ENCODE data around the gene ELMOD1.

Gene ELMOD1

DNA sequence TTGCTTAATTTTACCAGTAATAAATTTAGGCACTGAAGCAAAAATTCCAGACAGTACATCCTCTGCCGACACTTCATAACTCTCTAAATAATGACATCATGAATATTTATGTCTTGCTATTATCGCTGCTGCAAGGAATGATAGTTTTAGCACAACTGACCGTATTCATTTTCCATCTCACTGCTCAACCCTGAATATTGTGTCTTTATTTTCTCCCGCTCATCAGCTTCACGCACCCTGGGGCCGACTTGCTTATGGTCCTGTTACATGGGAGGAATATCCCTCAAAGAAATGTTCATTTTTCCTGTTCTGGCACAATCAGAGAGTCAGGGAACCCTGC, 87.7 kb downstream of the ELMOD1 start:
- Histone ChIP-seq H3K27ac (ENCODE audit: low read length) (no peak overlapping the region), H3K4me1 (ENCODE audit: control insufficient read depth in 1 of 2, insufficient read depth in 2 of 2, low read length in 2 of 2) (no peaks in the 10 kb centered on the region), H3K4me3 (ENCODE audit: low read depth in 1 of 2, low read length in 2 of 2) (no peak overlapping the region), H3K36me3 (ENCODE audit: control insufficient read depth in 1 of 2, insufficient read depth in 2 of 2, low read length in 2 of 2) (no peaks in the 10 kb centered on the region), H3K27me3 (ENCODE audit: low read depth, low read length) (no peaks in the 10 kb centered on the region), H3K9me3 (ENCODE audit: control insufficient read depth in 1 of 2, low read length in 2 of 2) (no peaks in the 10 kb centered on the region)

DNA sequence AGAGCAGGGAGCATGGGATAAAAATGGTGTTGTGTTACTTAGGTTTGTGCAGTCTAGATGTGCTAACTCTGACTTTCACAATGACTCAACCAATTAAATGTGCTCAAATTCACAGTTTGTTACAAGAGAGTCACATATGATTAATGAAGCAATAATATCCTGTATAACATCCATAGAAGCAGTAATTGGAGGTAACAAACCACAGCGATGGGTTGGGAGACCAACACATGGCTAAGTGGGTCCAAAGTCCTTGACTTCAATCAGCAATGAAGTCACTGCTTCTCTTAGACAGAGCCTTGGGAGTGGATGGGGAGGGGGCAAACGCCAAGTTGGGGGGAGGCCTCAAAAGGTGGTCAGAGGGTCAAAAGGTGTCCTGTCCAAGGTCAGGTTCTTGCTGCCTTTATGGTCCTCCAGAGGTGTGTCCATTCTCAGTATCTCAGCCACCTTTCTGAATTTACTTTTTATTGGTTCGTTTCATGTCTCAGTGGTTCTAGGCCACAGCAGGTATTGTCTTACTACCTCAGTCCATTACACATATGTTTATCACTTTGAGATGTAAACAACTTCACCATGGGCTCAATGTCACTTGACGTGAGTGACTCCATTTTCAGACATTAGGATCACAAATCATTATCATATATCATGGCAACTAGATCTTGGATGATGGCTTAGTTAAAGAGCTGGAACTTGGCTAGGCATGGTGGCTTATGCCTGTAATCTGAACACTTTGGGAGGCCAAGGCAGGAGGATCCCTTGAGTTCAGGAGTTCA, 88.5 kb downstream of the ELMOD1 start:
- H3K27me3 ChIP-seq (ENCODE audit: low read depth, low read length) = no peaks in the 10 kb centered on the region
- H3K4me1 ChIP-seq (ENCODE audit: control insufficient read depth in 1 of 2, insufficient read depth in 2 of 2, low read length in 2 of 2) = no peaks in the 10 kb centered on the region
- H3K36me3 ChIP-seq (ENCODE audit: control insufficient read depth in 1 of 2, insufficient read depth in 2 of 2, low read length in 2 of 2) = no peaks in the 10 kb centered on the region
- no peak overlapping the region for H3K4me3 ChIP-seq (ENCODE audit: low read depth in 1 of 2, low read length in 2 of 2)
- no peaks in the 10 kb centered on the region for H3K9me3 ChIP-seq (ENCODE audit: control insufficient read depth in 1 of 2, low read length in 2 of 2)
- no peak overlapping the region for H3K27ac ChIP-seq (ENCODE audit: low read length)

DNA sequence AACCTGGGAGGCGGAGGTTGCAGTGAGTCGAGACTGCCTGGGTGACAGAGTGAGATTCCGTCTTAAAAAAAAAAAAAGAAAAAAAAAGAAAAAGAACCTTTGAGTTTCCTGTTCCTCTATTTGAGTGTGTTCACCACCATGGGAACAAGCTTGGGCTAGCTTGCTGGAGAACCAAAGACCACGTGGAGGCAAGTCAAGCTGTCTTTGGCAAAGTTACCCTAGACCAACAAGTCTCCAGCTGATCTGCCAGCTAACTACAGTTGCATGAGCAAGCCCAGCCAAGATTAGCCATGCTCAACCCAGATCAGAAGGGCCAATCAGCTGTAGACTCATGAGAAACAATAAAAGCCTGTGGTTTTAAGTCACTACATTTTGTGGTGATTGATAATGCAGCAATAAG, 91.2 kb downstream of the ELMOD1 start:
- no peaks in the 10 kb centered on the region for H3K4me1 ChIP-seq (ENCODE audit: control insufficient read depth in 1 of 2, insufficient read depth in 2 of 2, low read length in 2 of 2)
- H3K9me3 ChIP-seq (ENCODE audit: control insufficient read depth in 1 of 2, low read length in 2 of 2) = no peaks in the 10 kb centered on the region
- no peak overlapping the region for H3K27ac ChIP-seq (ENCODE audit: low read length)
- no peak overlapping the region for H3K4me3 ChIP-seq (ENCODE audit: low read depth in 1 of 2, low read length in 2 of 2)
- H3K27me3 ChIP-seq (ENCODE audit: low read depth, low read length) = no peaks in the 10 kb centered on the region
- no peaks in the 10 kb centered on the region for H3K36me3 ChIP-seq (ENCODE audit: control insufficient read depth in 1 of 2, insufficient read depth in 2 of 2, low read length in 2 of 2)

DNA sequence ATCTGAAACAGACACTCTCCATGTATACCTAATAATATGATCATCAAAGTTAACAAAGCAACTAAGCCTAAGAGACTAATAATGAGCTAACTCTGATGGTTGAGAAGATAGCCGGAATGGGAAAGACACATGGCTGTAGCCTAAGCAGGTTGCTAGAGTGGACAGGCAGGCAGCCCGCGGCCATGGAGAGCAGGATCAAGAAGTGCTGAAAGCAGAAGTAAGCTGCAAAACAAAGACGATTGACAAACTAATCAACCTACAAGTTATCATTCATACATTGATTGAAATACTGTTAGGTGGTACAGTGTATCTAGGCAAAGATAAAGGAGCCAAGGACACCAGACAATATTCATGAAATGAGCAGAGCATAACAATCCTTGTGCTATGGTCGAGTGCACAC, 91.6 kb downstream of the ELMOD1 start:
- no peaks in the 10 kb centered on the region for H3K27me3 ChIP-seq (ENCODE audit: low read depth, low read length)
- no peak overlapping the region for H3K4me3 ChIP-seq (ENCODE audit: low read depth in 1 of 2, low read length in 2 of 2)
- H3K27ac ChIP-seq (ENCODE audit: low read length) = no peak overlapping the region
- H3K4me1 ChIP-seq (ENCODE audit: control insufficient read depth in 1 of 2, insufficient read depth in 2 of 2, low read length in 2 of 2) = no peaks in the 10 kb centered on the region
- H3K9me3 ChIP-seq (ENCODE audit: control insufficient read depth in 1 of 2, low read length in 2 of 2) = no peaks in the 10 kb centered on the region
- no peaks in the 10 kb centered on the region for H3K36me3 ChIP-seq (ENCODE audit: control insufficient read depth in 1 of 2, insufficient read depth in 2 of 2, low read length in 2 of 2)

DNA sequence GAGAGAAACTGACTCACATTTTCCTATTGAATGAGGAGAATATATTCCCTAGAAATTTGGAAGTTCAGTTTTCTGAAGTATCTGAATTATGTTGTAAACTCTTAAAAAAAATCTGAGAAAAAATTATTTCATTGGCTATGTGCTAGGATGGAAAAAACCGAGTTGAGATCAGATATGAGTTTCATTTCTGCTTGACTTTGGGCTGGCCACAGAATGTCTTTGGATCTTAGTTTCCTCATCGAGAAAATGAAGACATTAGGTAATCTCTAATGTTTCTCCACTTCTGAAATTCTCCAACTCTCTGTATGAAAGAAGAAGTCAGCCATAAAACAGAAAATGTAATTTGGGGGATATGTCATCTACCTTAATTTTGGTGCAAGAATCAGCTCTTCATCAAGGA, 92.1 kb downstream of the ELMOD1 start:
- Histone ChIP-seq H3K27ac (ENCODE audit: low read length) (no peak overlapping the region), H3K27me3 (ENCODE audit: low read depth, low read length) (no peaks in the 10 kb centered on the region), H3K4me3 (ENCODE audit: low read depth in 1 of 2, low read length in 2 of 2) (no peak overlapping the region), H3K9me3 (ENCODE audit: control insufficient read depth in 1 of 2, low read length in 2 of 2) (no peaks in the 10 kb centered on the region), H3K4me1 (ENCODE audit: control insufficient read depth in 1 of 2, insufficient read depth in 2 of 2, low read length in 2 of 2) (no peaks in the 10 kb centered on the region), H3K36me3 (ENCODE audit: control insufficient read depth in 1 of 2, insufficient read depth in 2 of 2, low read length in 2 of 2) (no peaks in the 10 kb centered on the region)

DNA sequence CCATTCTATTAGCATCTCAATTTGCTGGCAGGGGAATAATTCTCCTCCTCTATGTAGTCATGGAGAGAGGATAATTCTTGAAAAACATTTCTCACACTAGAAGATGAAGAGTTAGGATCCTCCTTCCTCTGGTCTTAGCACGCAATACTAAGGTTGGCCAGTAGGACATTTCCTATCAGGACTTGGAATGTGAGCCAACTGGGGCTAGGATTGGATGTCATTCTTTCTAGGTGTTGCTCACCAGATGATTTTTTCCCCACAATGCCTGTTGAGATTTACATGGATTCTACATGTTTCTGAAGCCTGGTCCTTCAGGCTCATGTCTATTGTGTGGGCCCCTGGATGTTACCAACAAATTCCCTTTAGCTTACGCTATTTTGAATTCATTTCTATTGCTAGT, 92.9 kb downstream of the ELMOD1 start:
- no peak overlapping the region for H3K4me3 ChIP-seq (ENCODE audit: low read depth in 1 of 2, low read length in 2 of 2)
- H3K4me1 ChIP-seq (ENCODE audit: control insufficient read depth in 1 of 2, insufficient read depth in 2 of 2, low read length in 2 of 2) = no peaks in the 10 kb centered on the region
- no peak overlapping the region for H3K27ac ChIP-seq (ENCODE audit: low read length)

DNA sequence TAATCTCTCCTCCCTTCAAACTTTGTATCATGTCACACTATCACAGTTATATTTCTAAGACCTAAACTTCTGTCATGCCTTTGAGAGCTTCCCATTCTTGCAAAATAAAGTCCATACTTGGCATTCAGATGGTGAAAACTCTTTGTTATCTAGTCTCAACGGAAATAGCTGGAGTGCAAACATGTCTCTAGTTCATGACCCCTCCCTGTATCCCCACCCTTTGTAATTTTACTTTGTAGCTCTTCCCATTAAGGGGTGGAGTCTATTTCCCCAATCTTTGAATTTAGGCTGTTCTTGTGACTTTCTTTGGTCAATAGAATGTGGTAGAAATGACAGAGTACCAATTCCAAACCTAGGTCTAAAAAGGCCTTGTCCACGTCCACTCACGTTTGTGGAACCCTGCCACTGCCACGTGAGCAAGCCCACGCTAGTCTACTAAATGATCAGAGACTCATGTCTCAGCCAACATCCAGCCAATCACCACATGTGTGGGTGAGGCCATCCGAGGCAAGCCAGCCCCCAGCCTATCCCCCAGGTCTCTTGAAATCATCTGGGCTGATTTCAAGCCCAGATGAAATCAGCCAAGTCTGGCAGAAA, 97.5 kb downstream of the ELMOD1 start:
- no peak overlapping the region for H3K27ac ChIP-seq (ENCODE audit: low read length)
- H3K4me3 ChIP-seq (ENCODE audit: low read depth in 1 of 2, low read length in 2 of 2) = no peak overlapping the region
- no peaks in the 10 kb centered on the region for H3K36me3 ChIP-seq (ENCODE audit: control insufficient read depth in 1 of 2, insufficient read depth in 2 of 2, low read length in 2 of 2)
- no peaks in the 10 kb centered on the region for H3K4me1 ChIP-seq (ENCODE audit: control insufficient read depth in 1 of 2, insufficient read depth in 2 of 2, low read length in 2 of 2)
- no peaks in the 10 kb centered on the region for H3K27me3 ChIP-seq (ENCODE audit: low read depth, low read length)
- H3K9me3 ChIP-seq (ENCODE audit: control insufficient read depth in 1 of 2, low read length in 2 of 2) = no peaks in the 10 kb centered on the region

More for the DNA sequence above, 92.9 kb downstream of the ELMOD1 start:
- Histone ChIP-seq H3K36me3 (ENCODE audit: control insufficient read depth in 1 of 2, insufficient read depth in 2 of 2, low read length in 2 of 2) (no peaks in the 10 kb centered on the region), H3K9me3 (ENCODE audit: control insufficient read depth in 1 of 2, low read length in 2 of 2) (no peaks in the 10 kb centered on the region), H3K27me3 (ENCODE audit: low read depth, low read length) (no peaks in the 10 kb centered on the region)

DNA sequence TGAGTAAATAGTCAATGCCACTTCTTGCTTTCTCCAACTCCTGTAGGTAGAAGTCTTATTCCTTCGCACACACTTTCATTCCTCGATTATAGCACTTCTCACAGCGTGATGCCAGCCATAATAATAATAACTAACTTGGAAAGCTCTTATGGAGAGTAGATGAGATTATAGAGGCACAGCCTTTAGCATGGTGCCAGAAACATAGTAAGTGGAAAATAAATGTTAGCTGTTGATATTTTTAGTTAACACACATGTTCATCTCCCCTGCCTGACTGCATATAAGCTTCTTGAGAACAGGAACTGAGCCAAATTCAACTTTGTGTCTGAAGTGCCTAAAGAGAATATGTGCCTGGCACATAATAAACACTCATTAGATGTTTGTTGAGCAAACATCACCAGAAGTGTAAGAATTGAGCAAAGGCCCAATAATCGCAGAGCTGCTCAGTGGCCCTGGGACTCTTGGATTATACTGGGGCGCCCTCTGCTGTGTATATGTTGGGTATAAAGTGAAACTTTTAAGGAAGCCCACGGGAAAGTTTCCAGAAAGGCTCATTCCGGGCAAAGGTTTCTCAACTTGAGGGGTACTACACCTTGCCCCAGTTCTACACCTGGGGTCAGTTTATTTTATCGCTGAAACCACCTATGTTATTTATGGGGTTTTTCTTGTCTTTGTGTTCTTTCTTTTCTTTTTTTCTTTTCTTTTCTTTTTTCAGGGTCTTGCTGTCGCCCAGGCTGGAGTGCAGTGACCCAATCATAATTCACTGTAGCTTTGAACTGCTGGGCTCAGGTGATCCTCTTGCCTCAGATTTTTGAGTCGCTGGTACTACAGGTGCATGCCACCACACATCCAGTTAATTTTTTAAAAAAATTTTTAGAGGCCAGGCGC, 98.6 kb downstream of the ELMOD1 start:
- Histone ChIP-seq H3K4me3 (ENCODE audit: low read depth in 1 of 2, low read length in 2 of 2) (no peak overlapping the region), H3K9me3 (ENCODE audit: control insufficient read depth in 1 of 2, low read length in 2 of 2) (no peaks in the 10 kb centered on the region), H3K27ac (ENCODE audit: low read length) (no peak overlapping the region), H3K36me3 (ENCODE audit: control insufficient read depth in 1 of 2, insufficient read depth in 2 of 2, low read length in 2 of 2) (no peaks in the 10 kb centered on the region), H3K27me3 (ENCODE audit: low read depth, low read length) (no peaks in the 10 kb centered on the region), H3K4me1 (ENCODE audit: control insufficient read depth in 1 of 2, insufficient read depth in 2 of 2, low read length in 2 of 2) (no peaks in the 10 kb centered on the region)

DNA sequence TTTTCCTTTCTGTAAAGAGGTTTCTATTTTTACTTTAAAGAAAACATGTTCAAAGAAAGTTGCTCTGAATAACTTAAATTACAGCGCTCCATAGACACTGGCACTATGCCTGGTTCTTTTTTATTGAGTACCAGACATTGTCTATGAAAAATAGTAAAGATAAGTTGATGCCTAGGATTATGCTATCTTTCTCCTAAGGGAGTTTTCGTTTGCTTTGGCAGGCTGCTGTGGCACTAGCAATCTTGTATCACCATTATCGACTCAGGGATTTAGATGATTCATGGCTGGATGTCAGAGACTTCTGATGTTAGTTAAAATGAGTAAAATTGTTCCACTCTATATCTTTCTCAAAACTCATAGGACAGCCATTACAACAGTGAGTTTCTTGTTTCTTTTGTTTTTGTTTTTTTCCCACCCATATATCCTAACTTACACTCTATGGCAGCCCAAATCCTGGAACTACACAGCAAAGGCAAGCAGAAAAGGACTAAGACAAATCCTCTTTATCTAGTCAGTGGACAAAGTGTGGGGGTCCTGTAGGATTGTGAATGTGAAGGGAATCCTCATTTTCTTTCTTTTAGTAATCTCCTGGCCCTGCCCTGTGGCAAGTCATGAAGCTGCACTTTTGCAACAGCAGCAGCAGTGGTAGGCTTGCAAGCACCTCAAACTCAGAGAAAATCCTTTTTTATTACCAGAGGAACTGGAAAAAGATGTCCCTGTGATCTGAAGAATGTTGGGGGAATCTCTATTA, 100.2 kb downstream of the ELMOD1 start:
- no peaks in the 10 kb centered on the region for H3K27me3 ChIP-seq (ENCODE audit: low read depth, low read length)
- H3K36me3 ChIP-seq (ENCODE audit: control insufficient read depth in 1 of 2, insufficient read depth in 2 of 2, low read length in 2 of 2) = no peaks in the 10 kb centered on the region
- H3K4me1 ChIP-seq (ENCODE audit: control insufficient read depth in 1 of 2, insufficient read depth in 2 of 2, low read length in 2 of 2) = no peaks in the 10 kb centered on the region
- no peak overlapping the region for H3K4me3 ChIP-seq (ENCODE audit: low read depth in 1 of 2, low read length in 2 of 2)
- no peaks in the 10 kb centered on the region for H3K9me3 ChIP-seq (ENCODE audit: control insufficient read depth in 1 of 2, low read length in 2 of 2)
- no peak overlapping the region for H3K27ac ChIP-seq (ENCODE audit: low read length)

DNA sequence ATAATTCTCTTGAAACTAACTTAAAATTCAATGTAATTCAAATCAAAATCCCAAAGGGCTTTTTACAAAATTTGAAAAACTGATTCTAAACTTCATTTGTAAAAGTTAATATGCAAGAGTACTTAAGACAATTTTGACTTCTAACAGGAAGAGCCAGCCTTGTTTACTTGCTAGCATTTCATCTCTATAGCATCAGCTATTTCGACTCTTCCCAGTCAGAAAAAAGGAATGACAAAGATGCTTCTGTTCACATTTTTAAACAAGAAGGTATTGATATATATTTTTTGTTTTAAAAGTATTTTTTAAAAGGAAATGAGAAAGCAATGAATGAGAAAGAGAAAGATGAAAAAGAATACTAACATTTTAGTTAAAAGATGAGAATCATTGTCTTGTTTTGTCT, 104.5 kb downstream of the ELMOD1 start:
- Histone ChIP-seq H3K27me3 (ENCODE audit: low read depth, low read length) (no peaks in the 10 kb centered on the region), H3K36me3 (ENCODE audit: control insufficient read depth in 1 of 2, insufficient read depth in 2 of 2, low read length in 2 of 2) (no peaks in the 10 kb centered on the region), H3K4me1 (ENCODE audit: control insufficient read depth in 1 of 2, insufficient read depth in 2 of 2, low read length in 2 of 2) (no peaks in the 10 kb centered on the region), H3K4me3 (ENCODE audit: low read depth in 1 of 2, low read length in 2 of 2) (no peak overlapping the region), H3K27ac (ENCODE audit: low read length) (no peak overlapping the region), H3K9me3 (ENCODE audit: control insufficient read depth in 1 of 2, low read length in 2 of 2) (no peaks in the 10 kb centered on the region)

DNA sequence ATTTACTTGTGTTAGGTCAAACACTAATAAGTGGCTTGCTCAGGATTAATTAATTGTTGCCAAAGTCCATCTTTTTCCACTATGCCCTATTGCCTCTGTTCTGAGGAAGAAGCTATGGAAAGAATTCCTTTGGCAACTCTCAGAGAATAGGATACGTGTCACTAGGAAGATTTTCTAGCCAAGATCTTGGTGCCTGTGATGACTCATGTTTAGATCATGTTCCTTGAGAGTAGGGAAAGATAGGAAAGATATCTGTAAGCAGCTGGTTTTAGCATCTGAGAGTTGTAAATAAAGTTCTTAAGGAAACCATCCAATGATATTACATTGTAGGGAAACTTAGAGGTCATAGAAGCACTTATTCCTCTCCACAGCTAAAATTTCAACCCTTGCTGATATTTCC, 105.2 kb downstream of the ELMOD1 start:
- Histone ChIP-seq H3K36me3 (ENCODE audit: control insufficient read depth in 1 of 2, insufficient read depth in 2 of 2, low read length in 2 of 2) (no peaks in the 10 kb centered on the region), H3K27me3 (ENCODE audit: low read depth, low read length) (no peaks in the 10 kb centered on the region), H3K9me3 (ENCODE audit: control insufficient read depth in 1 of 2, low read length in 2 of 2) (no peaks in the 10 kb centered on the region), H3K27ac (ENCODE audit: low read length) (no peak overlapping the region), H3K4me3 (ENCODE audit: low read depth in 1 of 2, low read length in 2 of 2) (no peak overlapping the region), H3K4me1 (ENCODE audit: control insufficient read depth in 1 of 2, insufficient read depth in 2 of 2, low read length in 2 of 2) (no peaks in the 10 kb centered on the region)

Data from muscle layer of duodenum (tissue), 2 donors.